Neuronal stem cell (in vitro differentiated cells): ENCODE data around the gene EREG.

Experiments
- DNase-seq: peaks from one replicate; pipeline ENCODE4 v3.0.0-alpha.2; 2013; ENCODE audit warnings: low spot score
- H2AFZ ChIP-seq: one replicate; pipeline ENCODE4 v1.6.1; 2013; ENCODE audit warnings: mild to moderate bottlenecking, low read length, inconsistent platforms
- H2AK5ac ChIP-seq: 2 replicates; pipeline ENCODE4 v1.6.1; 2013; ENCODE audit warnings: low read depth, mild to moderate bottlenecking, inconsistent platforms, low read length, moderate library complexity, mixed read lengths
- H2BK120ac ChIP-seq: 2 replicates; pipeline ENCODE4 v1.6.1; 2013; ENCODE audit warnings: low read depth, mild to moderate bottlenecking, inconsistent platforms, low read length, moderate library complexity, mixed read lengths
- H2BK12ac ChIP-seq: one replicate; pipeline ENCODE4 v1.6.1; 2013; ENCODE audit warnings: low read length, inconsistent platforms
- H2BK15ac ChIP-seq: 2 replicates; pipeline ENCODE4 v1.6.1; 2013; ENCODE audit warnings: mild to moderate bottlenecking, low read length, inconsistent platforms, mixed read lengths
- H2BK5ac ChIP-seq: one replicate; pipeline ENCODE4 v1.6.1; 2013; ENCODE audit warnings: inconsistent platforms, mild to moderate bottlenecking, low read length, moderate library complexity
- H3K14ac ChIP-seq: one replicate; pipeline ENCODE4 v1.6.1; 2013; ENCODE audit warnings: low read length, inconsistent platforms
- H3K18ac ChIP-seq: 2 replicates; pipeline ENCODE4 v1.6.1; 2013; ENCODE audit warnings: low read length, inconsistent platforms
- H3K23ac ChIP-seq: 2 replicates; pipeline ENCODE4 v1.6.1; 2013; ENCODE audit warnings: low read depth, mild to moderate bottlenecking, mixed read lengths, low read length, inconsistent platforms; ENCODE audit not compliant: poor library complexity
- H3K27ac ChIP-seq: replicated peaks from 3 replicates; pipeline ENCODE4 v1.5.1; 2013; ENCODE audit warnings: low read length, inconsistent platforms
- H3K27me3 ChIP-seq, 3 experiments: 2 replicates each; pipeline ENCODE4 v1.6.1; 2013; ENCODE audit warnings: low read length in 3 of 3, mild to moderate bottlenecking in 2 of 3, inconsistent platforms in 1 of 3, low read depth in 1 of 3, mixed read lengths in 1 of 3, moderate library complexity in 1 of 3; ENCODE audit not compliant: control insufficient read depth in 3 of 3, insufficient read depth in 3 of 3
- H3K36me3 ChIP-seq, 2 donors: replicated peaks in 1 of 2; 2 replicates each; pipeline ENCODE4 v1.6.1; 2013; ENCODE audit warnings: low read length in 2 of 2; ENCODE audit not compliant: control insufficient read depth in 2 of 2, insufficient read depth in 2 of 2
- H3K4ac ChIP-seq: 2 replicates; pipeline ENCODE4 v1.6.1; 2013; ENCODE audit warnings: inconsistent platforms, mild to moderate bottlenecking, low read length, moderate library complexity
- H3K4me1 ChIP-seq, 2 donors: 1 replicate in 1 of 2; 2 replicates in 1 of 2; pipeline ENCODE4 v1.6.1; 2013; ENCODE audit warnings: low read length in 2 of 2, low read depth in 1 of 2; ENCODE audit not compliant: control insufficient read depth in 2 of 2, insufficient read depth in 1 of 2
- H3K4me2 ChIP-seq: one replicate; pipeline ENCODE4 v1.6.1; 2013; ENCODE audit warnings: mild to moderate bottlenecking, low read length, inconsistent platforms; ENCODE audit not compliant: insufficient read depth, poor library complexity, severe bottlenecking
- H3K4me3 ChIP-seq, 2 donors: 2 replicates each; pipeline ENCODE4 v1.5.1; 2013; ENCODE audit warnings: low read length in 2 of 2, mild to moderate bottlenecking in 2 of 2, inconsistent platforms in 1 of 2, moderate library complexity in 1 of 2
- H3K79me1 ChIP-seq: one replicate; pipeline ENCODE4 v1.6.1; 2013; ENCODE audit warnings: low read depth, mild to moderate bottlenecking, inconsistent platforms, low read length, moderate library complexity
- H3K9ac ChIP-seq: one replicate; pipeline ENCODE4 v1.6.1; 2013; ENCODE audit warnings: mild to moderate bottlenecking, low read depth, low read length, inconsistent platforms; ENCODE audit not compliant: poor library complexity
- H3K9me3 ChIP-seq, 2 donors: replicated peaks in 1 of 2; 2 replicates each; pipeline versions ENCODE3 to v1.6.1; 2013; ENCODE audit warnings: low read length in 2 of 2, mild to moderate bottlenecking in 2 of 2, inconsistent platforms in 1 of 2, low read depth in 1 of 2, mixed read lengths in 1 of 2, moderate library complexity in 1 of 2; ENCODE audit not compliant: control insufficient read depth in 2 of 2, insufficient read depth in 1 of 2
- H4K8ac ChIP-seq: one replicate; pipeline ENCODE4 v1.6.1; 2013; ENCODE audit warnings: low read depth, mild to moderate bottlenecking, inconsistent platforms, low read length, moderate library complexity
- H4K91ac ChIP-seq: one replicate; pipeline ENCODE4 v1.6.1; 2013; ENCODE audit warnings: low read length, low read depth, mild to moderate bottlenecking, inconsistent platforms; ENCODE audit not compliant: poor library complexity
- WGBS, 2 donors: extraction: QIAGEN DNeasy Blood & Tissue Kit; methylation state at CpG; one replicate each; pipeline ENCODE4 v1.1.7; 2013; ENCODE audit warnings: missing lambda C conversion rate in 2 of 2, mixed read lengths in 1 of 2; ENCODE audit not compliant: insufficient read length in 2 of 2, insufficient replicate concordance in 1 of 2; ENCODE audit errors: extremely low coverage in 2 of 2; 5-methylcytosine and 5-hydroxymethylcytosine counted together

The EREG gene

DNA sequence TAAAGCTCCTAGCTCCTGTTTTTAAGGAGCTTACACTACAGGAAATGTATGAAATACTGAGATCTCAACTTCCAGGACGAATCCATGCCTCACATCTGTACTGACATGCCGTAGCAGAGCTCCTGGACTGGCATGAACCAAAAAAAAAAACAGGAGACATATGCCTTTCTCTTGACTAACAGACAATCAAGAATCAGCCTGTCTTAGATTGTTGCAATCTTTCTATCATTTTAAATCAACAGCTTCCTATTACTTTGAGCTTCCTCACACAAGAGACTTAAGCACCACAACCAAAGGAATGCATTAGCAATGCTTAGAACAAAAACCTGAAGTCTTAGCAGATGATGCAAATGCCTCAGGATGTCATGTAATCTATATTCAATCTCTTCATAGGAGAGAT is 45.3 kb downstream of the EREG start:
- no peak overlapping the region for H2BK12ac ChIP-seq
- no peak overlapping the region for H2BK15ac ChIP-seq
- no peak overlapping the region for H4K91ac ChIP-seq
- no peak overlapping the region for H2AFZ ChIP-seq
- no peak overlapping the region for H2AK5ac ChIP-seq
- no peak overlapping the region for H3K9ac ChIP-seq
- H2BK5ac ChIP-seq: no peak overlapping the region
- no peaks in the 10 kb centered on the region for H3K79me1 ChIP-seq
- no peak overlapping the region for H3K27ac ChIP-seq
- H3K4ac ChIP-seq: no peak overlapping the region
- DNase-seq: no peak
- H3K4me1 ChIP-seq: no peaks in the 10 kb centered on the region
- H4K8ac ChIP-seq: no peak overlapping the region
- no peaks in the 10 kb centered on the region for H3K36me3 ChIP-seq
- no peak overlapping the region for H2BK120ac ChIP-seq
- no peak overlapping the region for H3K18ac ChIP-seq
- H3K23ac ChIP-seq: no peak overlapping the region
- no CpG with 5 or more reads among the region's 2 CpGs for WGBS, 2 donors
- H3K9me3 ChIP-seq: no peaks in the 10 kb centered on the region
- H3K4me3 ChIP-seq: no peak overlapping the region
- H3K4me2 ChIP-seq: no peak overlapping the region
- no peaks in the 10 kb centered on the region for H3K27me3 ChIP-seq
- H3K14ac ChIP-seq: no peak overlapping the region

DNA sequence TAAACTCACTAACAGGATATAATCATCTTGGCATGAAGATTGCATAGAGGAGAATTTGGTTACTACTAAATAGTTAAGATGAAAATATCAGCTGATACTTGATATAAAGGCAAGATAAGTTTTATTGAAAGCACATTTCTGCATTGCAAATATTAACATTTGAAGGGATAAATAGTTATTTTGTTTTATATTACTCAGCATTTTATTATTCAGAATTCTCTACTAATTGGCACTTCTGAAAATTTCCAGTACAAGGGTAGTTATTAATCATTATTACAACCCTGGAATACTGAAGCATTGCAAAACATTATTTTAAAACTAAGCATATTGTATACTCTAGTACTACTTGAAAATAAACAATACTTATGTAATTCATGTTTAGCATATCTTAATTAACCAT is 47.3 kb downstream of the EREG start:
- no peak overlapping the region for H3K23ac ChIP-seq
- no peak overlapping the region for H2BK120ac ChIP-seq
- no peak overlapping the region for H3K9ac ChIP-seq
- H4K91ac ChIP-seq: no peak overlapping the region
- no peak overlapping the region for H2AK5ac ChIP-seq
- no peaks in the 10 kb centered on the region for H3K4me1 ChIP-seq
- no peak overlapping the region for H2BK5ac ChIP-seq
- H3K79me1 ChIP-seq: no peaks in the 10 kb centered on the region
- H3K27me3 ChIP-seq: no peaks in the 10 kb centered on the region
- H3K14ac ChIP-seq: no peak overlapping the region
- no peak overlapping the region for H2AFZ ChIP-seq
- DNase-seq: no peak
- H3K4me2 ChIP-seq: no peak overlapping the region
- no peak overlapping the region for H3K4me3 ChIP-seq
- no peak overlapping the region for H2BK15ac ChIP-seq
- no peaks in the 10 kb centered on the region for H3K36me3 ChIP-seq
- H3K18ac ChIP-seq: no peak overlapping the region
- H2BK12ac ChIP-seq: no peak overlapping the region
- no peak overlapping the region for H3K4ac ChIP-seq
- H3K27ac ChIP-seq: no peak overlapping the region
- H3K9me3 ChIP-seq: no peaks in the 10 kb centered on the region
- no peak overlapping the region for H4K8ac ChIP-seq

DNA sequence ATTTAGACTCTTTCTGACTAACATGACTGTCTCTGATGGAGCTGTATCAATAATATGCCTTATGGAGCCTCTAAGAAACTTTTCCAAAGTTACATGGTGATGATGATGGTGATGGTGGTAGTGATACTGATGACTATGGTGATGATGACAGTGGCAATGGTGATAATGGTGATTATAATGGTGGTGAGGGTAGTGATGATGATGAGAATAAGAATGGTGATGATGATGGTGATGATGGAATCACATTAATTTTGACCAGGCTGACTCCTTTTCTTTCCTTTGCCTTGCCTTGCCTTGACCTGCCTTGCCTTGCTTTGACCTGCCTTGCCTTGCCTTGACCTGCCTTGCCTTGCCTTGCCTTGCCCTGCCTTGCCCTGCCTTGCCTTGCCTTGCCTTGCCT is 48.3 kb downstream of the EREG start:
- Histone ChIP-seq H2BK5ac (no peak overlapping the region), H3K4ac (no peak overlapping the region), H3K79me1 (no peaks in the 10 kb centered on the region), H2AFZ (no peak overlapping the region), H4K91ac (no peak overlapping the region), H3K27ac (no peak overlapping the region), H3K9ac (no peak overlapping the region), H3K36me3 (no peaks in the 10 kb centered on the region), H3K4me3 (no peak overlapping the region), H3K9me3 (no peaks in the 10 kb centered on the region), H3K27me3 (no peaks in the 10 kb centered on the region), H3K23ac (no peak overlapping the region), H2BK12ac (no peak overlapping the region), H2BK15ac (no peak overlapping the region), H4K8ac (no peak overlapping the region), H2BK120ac (no peak overlapping the region), H3K14ac (peak overlapping the region; percentile 47), H3K4me2 (no peak overlapping the region), H3K18ac (no peak overlapping the region), H2AK5ac (no peak overlapping the region), H3K4me1 (no peaks in the 10 kb centered on the region)
- DNase-seq: no peak

DNA sequence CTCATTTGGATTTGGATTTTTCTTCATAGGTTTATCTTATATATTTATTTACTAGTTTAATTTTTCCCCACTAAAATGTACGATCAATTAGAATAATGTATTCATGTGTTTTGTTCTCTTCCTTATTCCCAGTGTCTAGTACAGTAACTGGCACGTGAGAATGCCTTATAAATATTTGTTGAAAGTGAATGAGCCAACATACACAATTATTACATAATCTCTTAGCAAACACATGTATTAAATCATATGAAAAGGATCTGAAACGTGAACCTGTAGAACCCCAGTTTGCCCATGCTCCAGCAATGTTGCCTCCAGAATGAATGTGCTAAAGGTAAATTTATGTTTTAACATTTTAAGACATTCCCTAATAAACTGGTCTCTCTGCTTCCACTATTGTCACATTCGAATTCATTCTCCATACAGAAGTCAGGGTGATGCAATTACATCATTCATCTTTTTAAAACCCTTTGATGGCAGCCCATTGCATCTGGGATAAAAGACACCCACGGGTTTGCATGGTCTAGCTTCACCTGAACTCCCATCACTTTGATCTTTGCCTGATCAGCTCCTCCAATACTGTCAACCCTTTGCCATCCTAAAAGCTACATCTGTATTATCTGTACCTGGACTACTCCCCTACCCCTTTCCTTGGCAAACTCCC is 49.3 kb downstream of the EREG start:
- Histone ChIP-seq H3K9ac (no peak overlapping the region), H3K4me1 (no peaks in the 10 kb centered on the region), H3K4me2 (no peak overlapping the region), H3K36me3 (no peaks in the 10 kb centered on the region), H2BK5ac (no peak overlapping the region), H2AFZ (no peak overlapping the region), H2BK12ac (no peak overlapping the region), H3K4ac (no peak overlapping the region), H3K18ac (no peak overlapping the region), H3K27ac (no peak overlapping the region), H3K14ac (no peak overlapping the region), H4K91ac (no peak overlapping the region), H2BK120ac (no peak overlapping the region), H2AK5ac (no peak overlapping the region), H3K4me3 (no peak overlapping the region), H4K8ac (no peak overlapping the region), H3K9me3 (no peaks in the 10 kb centered on the region), H3K79me1 (no peaks in the 10 kb centered on the region), H3K27me3 (no peaks in the 10 kb centered on the region), H2BK15ac (no peak overlapping the region), H3K23ac (no peak overlapping the region)
- no peak for DNase-seq
- no CpG with 5 or more reads among the region's 5 CpGs for WGBS, 2 donors
